Renal cortex interstitium (tissue), 11 donors: Measurements from ENCODE around the gene MNT. TPM values are rescaled to one million over a fixed set of nuclear protein-coding genes. Genes with fewer than 3 reads are reported as not detected.

ENCODE experiments used
- DNase-seq, 11 donors: peaks; one replicate each; pipeline ENCODE4 v3.0.0-alpha.2; 2013; ENCODE audit warnings: low read depth in 9 of 11, low spot score in 4 of 11; ENCODE audit errors: extremely low read depth in 1 of 11
- polyA plus RNA-seq, 3 donors: library from polyadenylated mRNA; unstranded; fragments of 120-200 nt; gene quantifications; one replicate each; pipeline ENCODE4 v1.2.1, GENCODE V29; 2013; ENCODE audit not compliant: insufficient read length in 3 of 3

The MNT gene
- polyA plus RNA-seq, 3 donors: 13.0 to 28.1 (median 18.5) TPM

GRCh38 chr17:2423271-2423670 is 22.4 kb upstream of the MNT start:
- no peak for DNase-seq

- no peak for DNase-seq
Measured at GRCh38 chr17:2421315-2422147, 20.7 kb upstream of the MNT start.

- DNase-seq: no peak
Measured at GRCh38 chr17:2420176-2420575, 19.3 kb upstream of the MNT start.

GRCh38 chr17:2419486-2419885 is 18.6 kb upstream of the MNT start:
- no peak for DNase-seq

GRCh38 chr17:2418572-2418971 is 17.7 kb upstream of the MNT start:
- no peak for DNase-seq

GRCh38 chr17:2416010-2416734 is 15.3 kb upstream of the MNT start:
- peak in 7 of 11 donors; percentile 78 to 85 (median 81) for DNase-seq

- DNase-seq: no peak
Measured at GRCh38 chr17:2415081-2415480, 14.2 kb upstream of the MNT start.

GRCh38 chr17:2414446-2415064 is 13.7 kb upstream of the MNT start:
- DNase-seq: no peak

- no peak for DNase-seq
Measured at GRCh38 chr17:2412561-2413021, 11.7 kb upstream of the MNT start.

- DNase-seq: no peak
Measured at GRCh38 chr17:2410951-2411350, 10.1 kb upstream of the MNT start.

- no peak for DNase-seq
Measured at GRCh38 chr17:2406903-2407790, 6.3 kb upstream of the MNT start.

GRCh38 chr17:2406271-2406902 is 5.5 kb upstream of the MNT start:
- DNase-seq: no peak

- DNase-seq: no peak
Measured at GRCh38 chr17:2405247-2405926, 4.5 kb upstream of the MNT start.

- no peak for DNase-seq
Measured at GRCh38 chr17:2403044-2403443, 2.2 kb upstream of the MNT start.

GRCh38 chr17:2402544-2402943 is 1.7 kb upstream of the MNT start:
- no peak for DNase-seq

GRCh38 chr17:2401426-2402221 is 764 bp upstream of the MNT start:
- DNase-seq: peak; percentile 95 to 99 (median 99)

GRCh38 chr17:2400474-2400866 is 390 bp downstream of the MNT start:
- no peak for DNase-seq
